IPS-20b (cell line): Measurements from ENCODE around the gene NKAIN4.

ENCODE experiments used
- H3K27ac ChIP-seq: one replicate; pipeline ENCODE4 v1.5.1; 2013; ENCODE audit warnings: low read length
- H3K27me3 ChIP-seq: 2 replicates; pipeline ENCODE4 v1.6.1; 2013; ENCODE audit warnings: mild to moderate bottlenecking, low read length, inconsistent platforms; ENCODE audit not compliant: insufficient read depth
- H3K36me3 ChIP-seq: 2 replicates; pipeline ENCODE4 v1.6.1; 2013; ENCODE audit warnings: low read depth, mild to moderate bottlenecking, inconsistent platforms, low read length, moderate library complexity; ENCODE audit not compliant: insufficient read depth
- H3K4me1 ChIP-seq: 2 replicates; pipeline ENCODE4 v1.6.1; 2013; ENCODE audit warnings: mild to moderate bottlenecking, control low read depth, inconsistent platforms, low read length, moderate library complexity; ENCODE audit not compliant: insufficient read depth
- H3K4me3 ChIP-seq: 2 replicates; pipeline ENCODE4 v1.5.1; 2013; ENCODE audit warnings: mild to moderate bottlenecking, low read length, inconsistent platforms
- H3K9ac ChIP-seq: 2 replicates; pipeline ENCODE4 v1.6.1; 2013; ENCODE audit warnings: low read depth, mild to moderate bottlenecking, inconsistent platforms, low read length, moderate library complexity
- H3K9me3 ChIP-seq: 2 replicates; pipeline ENCODE4 v1.6.1; 2013; ENCODE audit warnings: mild to moderate bottlenecking, low read depth, low read length, inconsistent platforms; ENCODE audit not compliant: insufficient read depth

NKAIN4 gene

DNA sequence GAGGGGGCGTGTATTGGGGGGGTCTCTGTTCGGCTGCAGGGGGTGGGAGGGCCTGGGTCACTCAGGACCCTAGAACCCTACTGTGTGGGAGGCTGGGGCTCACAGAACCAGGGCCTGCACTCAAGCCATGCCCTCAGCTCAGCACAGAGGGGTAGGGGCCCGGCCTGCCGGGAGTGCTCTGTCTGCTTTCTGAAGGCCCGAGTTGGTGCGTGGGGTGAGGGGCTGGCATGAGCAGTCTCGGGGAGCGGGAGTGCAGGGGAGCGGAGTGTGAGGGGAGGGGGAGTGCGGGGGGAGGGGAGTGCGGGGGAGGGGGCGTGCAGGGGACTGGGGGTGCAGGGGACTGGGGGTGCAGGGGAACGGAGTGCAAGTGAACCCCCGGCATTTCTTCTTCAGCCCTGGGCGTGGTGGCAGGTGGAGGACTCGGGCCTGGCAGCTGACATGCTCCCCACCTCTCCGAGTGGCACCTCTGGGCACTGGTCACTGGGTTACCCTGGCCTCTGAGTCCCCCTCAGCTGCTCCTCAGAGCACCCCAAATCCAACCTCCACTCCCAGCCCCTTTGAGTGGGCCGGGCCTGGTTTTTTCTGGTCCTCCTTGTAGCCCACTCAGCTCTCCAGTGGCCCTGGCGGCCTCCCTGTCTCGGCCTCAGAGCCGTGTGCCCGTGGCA, 39.7 kb upstream of the NKAIN4 start:
- H3K27ac ChIP-seq = no peak overlapping the region
- H3K9ac ChIP-seq = no peak overlapping the region
- H3K36me3 ChIP-seq = peaks cover 4% of the 10 kb centered on the region; the same call in 1 of the 2 replicates
- H3K4me3 ChIP-seq = no peak overlapping the region
- peaks cover 6% of the 10 kb centered on the region; the same call in 1 of the 2 replicates for H3K4me1 ChIP-seq
- H3K27me3 ChIP-seq = peaks cover 20% of the 10 kb centered on the region
- H3K9me3 ChIP-seq = no peaks in the 10 kb centered on the region

GRCh38 chr20:63293456-63293855, 39.2 kb upstream of the NKAIN4 start:
- Histone ChIP-seq H3K4me1 (peaks cover 6% of the 10 kb centered on the region; the same call in 1 of the 2 replicates), H3K27me3 (peaks cover 20% of the 10 kb centered on the region), H3K4me3 (no peak overlapping the region), H3K9ac (no peak overlapping the region), H3K9me3 (no peaks in the 10 kb centered on the region), H3K36me3 (peaks cover 9% of the 10 kb centered on the region; the same call in 1 of the 2 replicates), H3K27ac (no peak overlapping the region)

DNA sequence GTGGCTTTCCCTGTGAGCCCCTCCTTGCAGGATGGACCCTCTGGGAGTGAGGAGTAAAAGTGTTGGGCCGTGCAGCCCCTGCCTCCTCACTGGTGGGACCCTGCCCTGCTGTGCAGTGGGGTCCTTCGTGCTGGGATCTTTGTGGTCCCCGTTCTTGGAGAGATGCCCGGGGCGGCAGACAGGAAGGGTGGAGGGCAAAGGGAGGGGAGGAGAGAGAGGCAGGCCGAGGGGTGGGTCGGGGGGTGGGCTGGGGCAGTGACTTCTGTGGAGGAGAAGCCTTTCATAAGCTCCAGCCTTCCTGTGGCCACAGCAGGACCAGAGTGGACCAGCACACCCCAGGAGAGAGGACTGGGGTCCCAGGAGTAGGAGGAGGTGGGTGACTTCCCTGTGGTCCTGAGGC, 38.6 kb upstream of the NKAIN4 start, which contains the start of gene COL20A1:
COL20A1 (plus strand) TSS at position 283 of the 400 bp plus-strand sequence. CDS start 1,922 bp downstream, outside the sequence.
- no peak within 1 kb of the TSS for H3K4me3 ChIP-seq
- no peaks in the 10 kb centered on the region for H3K9me3 ChIP-seq
- no peak within 1 kb of the TSS for H3K9ac ChIP-seq
- H3K4me1 ChIP-seq = peaks cover 6% of the 10 kb centered on the region; the same call in 1 of the 2 replicates
- peaks cover 15% of the 10 kb centered on the region for H3K36me3 ChIP-seq
- peaks cover 20% of the 10 kb centered on the region for H3K27me3 ChIP-seq
- no peak within 1 kb of the TSS for H3K27ac ChIP-seq

DNA sequence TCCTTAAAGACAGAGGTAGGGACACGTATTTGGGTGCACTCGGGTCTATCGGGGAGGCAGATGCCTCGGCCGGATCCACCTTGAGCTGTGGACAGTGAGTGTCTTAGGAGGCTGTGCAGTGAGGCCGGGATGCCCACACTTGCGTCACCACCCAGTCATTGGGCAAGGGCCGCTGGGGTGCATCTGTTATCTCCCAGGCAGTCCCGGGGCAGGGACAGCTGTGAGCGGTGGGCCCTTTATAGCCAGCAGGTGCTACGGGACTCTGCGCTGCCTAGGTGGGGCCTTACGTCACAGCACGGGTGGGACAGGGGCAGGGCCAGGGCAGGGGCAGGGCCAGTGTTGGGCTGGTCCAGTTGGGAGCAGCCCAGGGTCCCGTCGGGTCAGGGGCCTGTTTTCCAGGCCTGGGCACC, 38.0 kb upstream of the NKAIN4 start:
- no peak overlapping the region for H3K9ac ChIP-seq
- H3K4me1 ChIP-seq = peaks cover 6% of the 10 kb centered on the region; the same call in 1 of the 2 replicates

GRCh38 chr20:63291811-63292210, 37.5 kb upstream of the NKAIN4 start:
- no peak overlapping the region for H3K9ac ChIP-seq
- H3K9me3 ChIP-seq = no peaks in the 10 kb centered on the region
- H3K4me3 ChIP-seq = no peak overlapping the region
- peaks cover 22% of the 10 kb centered on the region for H3K36me3 ChIP-seq
- H3K27ac ChIP-seq = no peak overlapping the region
- H3K4me1 ChIP-seq = peaks cover 6% of the 10 kb centered on the region; the same call in 1 of the 2 replicates
- peaks cover 20% of the 10 kb centered on the region for H3K27me3 ChIP-seq

More for the DNA sequence above, 38.0 kb upstream of the NKAIN4 start:
- Histone ChIP-seq H3K9me3 (no peaks in the 10 kb centered on the region), H3K27ac (no peak overlapping the region), H3K4me3 (no peak overlapping the region), H3K36me3 (peaks cover 19% of the 10 kb centered on the region), H3K27me3 (peaks cover 20% of the 10 kb centered on the region)

DNA sequence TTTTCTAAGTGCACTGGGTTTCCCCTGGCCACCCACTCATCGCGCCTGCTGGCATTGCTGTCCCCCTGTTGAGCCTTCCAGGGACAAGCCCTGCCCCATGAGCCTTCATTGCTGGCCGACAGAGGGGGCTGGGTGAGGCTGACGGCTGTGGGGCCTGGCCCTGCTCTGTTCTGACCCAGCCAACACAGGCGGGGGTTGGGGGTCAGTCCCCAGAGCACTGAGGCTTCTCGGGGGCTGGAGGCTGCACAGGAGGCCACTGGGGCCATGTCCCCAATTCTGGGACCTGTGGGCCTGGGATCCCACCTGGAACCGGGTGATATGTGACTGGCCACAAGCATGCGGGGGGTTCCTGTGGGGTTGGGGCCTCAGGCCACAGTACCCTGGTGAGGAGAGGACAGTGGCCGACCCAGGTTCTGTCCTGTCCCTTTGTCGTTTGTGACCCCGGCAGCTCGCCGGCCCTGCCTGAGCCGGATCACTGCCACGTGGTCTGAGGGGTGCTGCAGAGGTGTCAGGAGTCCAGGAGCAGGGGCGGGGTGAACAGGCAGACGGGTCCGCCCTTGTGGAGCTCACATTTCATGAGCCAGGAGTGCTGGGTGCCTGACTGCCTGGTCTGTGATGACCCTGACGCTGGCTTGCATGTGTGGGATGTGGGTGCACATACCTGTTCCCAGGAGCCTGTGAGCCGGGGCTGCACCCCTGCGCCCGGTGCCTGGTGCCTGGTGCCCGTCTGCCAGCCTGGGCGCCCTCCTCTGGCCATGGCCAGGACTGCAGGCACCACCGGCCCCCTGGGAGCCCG, 36.6 kb upstream of the NKAIN4 start:
- no peak overlapping the region for H3K27ac ChIP-seq

DNA sequence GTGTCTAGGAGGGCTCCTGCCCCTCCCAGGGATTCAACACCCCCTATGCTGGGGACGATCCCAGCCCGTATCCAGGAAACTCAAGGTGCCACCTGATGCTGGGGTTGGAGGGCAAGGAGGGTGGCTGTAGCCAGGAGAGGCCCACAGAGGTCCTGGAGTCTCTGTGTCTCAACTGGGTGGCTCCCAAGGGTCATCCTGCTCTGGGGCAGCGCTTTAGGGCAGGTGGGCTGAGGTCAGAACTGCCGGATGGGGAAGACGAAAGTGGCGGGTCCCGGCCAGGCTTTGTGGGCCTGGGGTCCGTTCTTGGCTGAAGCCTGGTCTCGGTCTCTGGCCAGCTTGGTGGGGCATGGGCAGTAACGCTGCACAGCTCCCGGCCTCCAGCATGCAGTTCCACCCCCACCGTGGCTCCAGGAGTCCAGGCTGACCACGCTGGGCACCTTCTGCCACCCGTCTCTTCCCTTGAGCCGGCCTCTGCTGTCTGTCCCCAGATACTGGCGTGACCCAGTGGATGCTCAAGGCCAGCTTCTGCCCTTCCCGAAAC, 35.9 kb upstream of the NKAIN4 start:
- no peaks in the 10 kb centered on the region for H3K9me3 ChIP-seq
- no peaks in the 10 kb centered on the region; the same call in 1 of the 2 replicates for H3K4me1 ChIP-seq
- H3K27me3 ChIP-seq = peaks cover 8% of the 10 kb centered on the region
- H3K9ac ChIP-seq = no peak overlapping the region
- no peak overlapping the region for H3K4me3 ChIP-seq
- peaks cover 34% of the 10 kb centered on the region for H3K36me3 ChIP-seq
- no peak overlapping the region for H3K27ac ChIP-seq

More for the DNA sequence above, 36.6 kb upstream of the NKAIN4 start:
- no peak overlapping the region for H3K4me3 ChIP-seq
- H3K36me3 ChIP-seq = peaks cover 27% of the 10 kb centered on the region
- no peak overlapping the region for H3K9ac ChIP-seq
- peaks cover 14% of the 10 kb centered on the region for H3K27me3 ChIP-seq
- H3K9me3 ChIP-seq = no peaks in the 10 kb centered on the region
- peaks cover 4% of the 10 kb centered on the region; the same call in 1 of the 2 replicates for H3K4me1 ChIP-seq

GRCh38 chr20:63289311-63290135, 35.3 kb upstream of the NKAIN4 start:
- H3K9ac ChIP-seq = no peak overlapping the region
- H3K4me1 ChIP-seq = no peaks in the 10 kb centered on the region; the same call in 1 of the 2 replicates
- H3K4me3 ChIP-seq = no peak overlapping the region
- H3K36me3 ChIP-seq = peaks cover 34% of the 10 kb centered on the region
- H3K27ac ChIP-seq = no peak overlapping the region
- H3K27me3 ChIP-seq = peaks cover under 1% of the 10 kb centered on the region; the same call in 1 of the 2 replicates
- no peaks in the 10 kb centered on the region for H3K9me3 ChIP-seq

DNA sequence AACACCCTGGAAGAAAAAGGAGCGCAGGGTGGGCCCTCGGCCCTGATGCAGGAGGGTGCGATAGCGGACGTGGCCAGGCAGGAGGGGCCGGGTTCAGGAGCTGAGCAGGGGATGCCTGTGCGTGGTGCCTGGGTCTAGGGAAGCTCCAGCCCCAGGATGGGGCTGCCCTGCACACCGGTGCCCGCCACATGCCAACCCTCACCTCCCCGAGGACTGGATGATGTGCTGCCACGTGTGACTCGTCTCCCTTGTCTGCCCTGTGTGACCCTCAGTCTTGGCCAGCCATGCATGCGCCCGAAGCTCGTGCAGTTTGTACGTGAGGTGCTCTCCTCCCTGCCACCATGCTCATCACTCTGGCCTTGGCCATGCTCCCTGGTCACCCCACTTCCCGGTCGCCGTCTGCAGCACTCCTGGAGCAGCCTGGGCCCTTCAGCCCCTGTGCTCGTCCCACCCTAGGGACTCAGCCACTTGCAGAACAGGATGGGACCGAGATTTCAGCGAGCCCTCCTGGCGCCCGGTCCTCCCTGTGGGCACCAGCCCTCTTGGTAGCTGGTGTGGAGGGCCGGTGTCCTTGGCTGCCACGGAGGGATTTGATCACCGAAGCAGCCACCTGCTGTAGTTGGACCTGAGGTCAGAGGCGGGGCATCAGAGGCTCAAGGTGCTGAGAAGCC, 34.5 kb upstream of the NKAIN4 start:
- Histone ChIP-seq H3K4me1 (no peaks in the 10 kb centered on the region; the same call in 1 of the 2 replicates), H3K36me3 (peaks cover 38% of the 10 kb centered on the region), H3K9me3 (no peaks in the 10 kb centered on the region), H3K4me3 (no peak overlapping the region), H3K27ac (no peak overlapping the region), H3K9ac (no peak overlapping the region), H3K27me3 (no peaks in the 10 kb centered on the region)

GRCh38 chr20:63287697-63288580, 33.7 kb upstream of the NKAIN4 start:
- Histone ChIP-seq H3K36me3 (peaks cover 45% of the 10 kb centered on the region), H3K9ac (no peak overlapping the region)

More at GRCh38 chr20:63287697-63288580, 33.7 kb upstream of the NKAIN4 start:
- no peaks in the 10 kb centered on the region for H3K27me3 ChIP-seq
- H3K4me1 ChIP-seq = no peaks in the 10 kb centered on the region; the same call in 1 of the 2 replicates
- no peaks in the 10 kb centered on the region for H3K9me3 ChIP-seq
- H3K27ac ChIP-seq = no peak overlapping the region
- H3K4me3 ChIP-seq = no peak overlapping the region
